ENCODE measurements around the gene THBS1. TPM values are rescaled to one million over a fixed set of nuclear protein-coding genes. Genes with fewer than 3 reads are reported as not detected.
A peak's percentile ranks its signal among the peaks of the same experiment; 100 is the strongest.

THBS1 gene
- total RNA-seq, 2 donors from 2014 or later, result 0.66 to 3.5 TPM

GRCh38 chr15:39640665-39641064 lies 59.8 kb downstream of the THBS1 start:
- Mint-ChIP-seq H3K9me3 (no peaks in the 10 kb centered on the region), H3K36me3 (ENCODE audit: low read depth) (peaks cover 4% of the 10 kb centered on the region), H3K4me3 (peak overlapping the region; percentile 54), H3K27ac (peak overlapping the region; percentile 58), H3K4me1 (peaks cover 27% of the 10 kb centered on the region), H3K27me3 (no peaks in the 10 kb centered on the region)
- no peak for ATAC-seq (replicated peaks)

GRCh38 chr15:39641191-39641889 lies 60.5 kb downstream of the THBS1 start:
- peak overlapping the region; percentile 54 for H3K4me3 Mint-ChIP-seq
- no peaks in the 10 kb centered on the region for H3K9me3 Mint-ChIP-seq
- H3K27ac Mint-ChIP-seq, result peak overlapping the region; percentile 69
- peaks cover 4% of the 10 kb centered on the region for H3K36me3 Mint-ChIP-seq (ENCODE audit: low read depth)
- peaks cover 27% of the 10 kb centered on the region for H3K4me1 Mint-ChIP-seq
- no peaks in the 10 kb centered on the region for H3K27me3 Mint-ChIP-seq
- ATAC-seq (replicated peaks), result peak; percentile 89

DNA sequence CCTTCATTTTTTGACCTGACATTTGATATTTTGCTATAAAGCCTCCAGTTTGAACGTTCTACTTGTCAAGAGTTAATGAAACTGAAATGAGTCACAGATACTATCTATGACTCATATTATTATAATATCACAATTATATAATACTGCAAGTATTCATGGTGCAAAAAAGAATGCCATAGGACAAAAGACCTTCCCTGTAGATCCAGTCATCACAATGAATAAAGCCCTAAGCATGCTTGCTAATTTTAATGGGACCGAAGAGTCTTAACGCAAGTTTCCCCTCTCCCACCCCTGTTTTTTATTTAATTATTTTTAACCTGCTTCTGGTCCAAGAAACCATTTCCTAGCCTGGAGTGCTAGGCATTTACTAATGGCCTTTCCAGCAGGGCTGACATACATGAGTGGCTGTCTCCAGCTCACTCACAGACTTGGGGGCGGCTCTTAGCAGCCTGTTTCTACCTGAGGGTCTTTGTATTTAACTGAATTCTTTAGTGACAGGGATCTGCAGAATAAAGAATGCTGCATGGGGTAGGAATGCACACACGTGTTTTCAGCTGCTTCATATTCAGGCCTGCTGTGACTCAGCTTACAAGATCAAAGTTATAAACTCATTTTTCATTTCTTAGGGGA lies 61.2 kb downstream of the THBS1 start:
- peak overlapping the region; percentile 54 for H3K4me3 Mint-ChIP-seq
- ATAC-seq (replicated peaks), result peak; percentile 30
- peaks cover 27% of the 10 kb centered on the region for H3K4me1 Mint-ChIP-seq
- H3K36me3 Mint-ChIP-seq (ENCODE audit: low read depth), result peaks cover 4% of the 10 kb centered on the region
- peak overlapping the region; percentile 69 for H3K27ac Mint-ChIP-seq
- no peaks in the 10 kb centered on the region for H3K9me3 Mint-ChIP-seq
- no peaks in the 10 kb centered on the region for H3K27me3 Mint-ChIP-seq

GRCh38 chr15:39643727-39644126 lies 62.8 kb downstream of the THBS1 start:
- peaks cover 4% of the 10 kb centered on the region for H3K36me3 Mint-ChIP-seq (ENCODE audit: low read depth)
- no peaks in the 10 kb centered on the region for H3K27me3 Mint-ChIP-seq
- peak overlapping the region; percentile 61 for H3K27ac Mint-ChIP-seq
- H3K4me1 Mint-ChIP-seq, result peaks cover 27% of the 10 kb centered on the region
- ATAC-seq (replicated peaks), result peak; percentile 59
- H3K9me3 Mint-ChIP-seq, result no peaks in the 10 kb centered on the region
- peak overlapping the region; percentile 47 for H3K4me3 Mint-ChIP-seq

DNA sequence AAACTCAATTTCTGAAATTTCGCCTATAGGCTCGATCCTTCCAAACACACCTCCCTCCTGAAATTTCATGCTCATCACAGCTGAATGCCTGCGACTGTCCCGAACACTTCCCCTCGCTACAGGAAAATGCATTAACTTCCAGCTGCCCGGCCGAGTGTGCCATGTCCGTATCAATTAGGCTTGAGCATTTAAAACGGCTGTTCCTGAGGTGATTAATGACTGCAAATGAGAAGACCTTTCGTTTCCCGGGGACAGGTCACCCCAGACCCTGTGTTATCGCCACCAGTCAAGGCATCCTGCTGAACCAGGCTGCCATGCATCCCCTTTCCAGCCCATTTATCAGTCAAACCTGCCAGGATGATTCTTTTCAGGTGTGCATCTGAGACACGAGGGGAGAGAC lies 63.3 kb downstream of the THBS1 start:
- Mint-ChIP-seq H3K4me3 (peak overlapping the region; percentile 47), H3K9me3 (no peaks in the 10 kb centered on the region), H3K27ac (peak overlapping the region; percentile 61), H3K27me3 (no peaks in the 10 kb centered on the region), H3K4me1 (peaks cover 27% of the 10 kb centered on the region), H3K36me3 (ENCODE audit: low read depth) (peaks cover 4% of the 10 kb centered on the region)
- ATAC-seq (replicated peaks), result no peak

- Mint-ChIP-seq H3K27ac (no peak overlapping the region), H3K9me3 (no peaks in the 10 kb centered on the region), H3K27me3 (no peaks in the 10 kb centered on the region), H3K36me3 (ENCODE audit: low read depth) (peaks cover 4% of the 10 kb centered on the region), H3K4me1 (peaks cover 25% of the 10 kb centered on the region), H3K4me3 (no peak overlapping the region)
- ATAC-seq (replicated peaks), result no peak
Observed at GRCh38 chr15:39645138-39645975, 64.5 kb downstream of the THBS1 start.

GRCh38 chr15:39645976-39646257 lies 65.0 kb downstream of the THBS1 start:
- Mint-ChIP-seq H3K27ac (no peak overlapping the region), H3K4me3 (no peak overlapping the region), H3K36me3 (ENCODE audit: low read depth) (peaks cover 4% of the 10 kb centered on the region), H3K27me3 (no peaks in the 10 kb centered on the region), H3K4me1 (peaks cover 20% of the 10 kb centered on the region), H3K9me3 (no peaks in the 10 kb centered on the region)
- no peak for ATAC-seq (replicated peaks)

GRCh38 chr15:39646425-39646824 lies 65.5 kb downstream of the THBS1 start:
- Mint-ChIP-seq H3K9me3 (no peaks in the 10 kb centered on the region), H3K4me3 (no peak overlapping the region), H3K4me1 (peaks cover 15% of the 10 kb centered on the region), H3K27me3 (no peaks in the 10 kb centered on the region), H3K27ac (no peak overlapping the region), H3K36me3 (ENCODE audit: low read depth) (peaks cover 2% of the 10 kb centered on the region)
- ATAC-seq (replicated peaks), result no peak

Other genes starting within 250 kb of the THBS1 start
- under 1 TPM; 0.32 to 0.34 TPM for gene FSIP1, start 201.8 kb downstream of the THBS1 start, total RNA-seq

All from activated T-helper 17 cell treated with anti-CD3 and anti-CD28 coated beads, Interleukin-2, amount 50 U/mL, for 72 hours (primary cell).